ENCODE measurements around the gene DNAH10.
"Not testable (repeated sequence)": the region's sequence is repeated elsewhere in the genome, so short reads cannot be mapped to it uniquely, and the experiment has no call there.

The DNAH10 gene

GRCh38 chr12:123946516-123947505 is 184.7 kb downstream of the DNAH10 start:
- DNase-seq (ENCODE audit: low read depth in 2 of 2) = not testable (repeated sequence)

DNA sequence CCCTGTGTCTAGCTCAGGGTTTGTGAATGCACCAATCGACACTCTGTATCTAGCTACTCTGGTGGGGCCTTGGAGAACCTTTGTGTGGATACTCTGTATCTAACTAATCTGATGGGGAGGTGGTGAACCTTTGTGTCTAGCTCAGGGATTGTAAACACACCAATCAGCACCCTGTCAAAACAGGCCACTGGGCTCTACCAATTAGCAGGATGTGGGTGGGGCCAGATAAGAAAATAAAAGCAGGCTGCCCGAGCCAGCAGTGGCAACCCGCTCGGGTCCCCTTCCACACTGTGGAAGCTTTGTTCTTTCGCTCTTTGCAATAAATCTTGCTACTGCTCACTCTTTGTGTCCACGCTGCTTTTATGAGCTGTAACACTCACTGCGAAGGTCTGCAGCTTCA is 185.4 kb downstream of the DNAH10 start:
- not testable (repeated sequence) for DNase-seq (ENCODE audit: low read depth in 2 of 2)

GRCh38 chr12:123948401-123948795 is 186.3 kb downstream of the DNAH10 start:
- DNase-seq (ENCODE audit: low read depth in 2 of 2) = no peak

DNA sequence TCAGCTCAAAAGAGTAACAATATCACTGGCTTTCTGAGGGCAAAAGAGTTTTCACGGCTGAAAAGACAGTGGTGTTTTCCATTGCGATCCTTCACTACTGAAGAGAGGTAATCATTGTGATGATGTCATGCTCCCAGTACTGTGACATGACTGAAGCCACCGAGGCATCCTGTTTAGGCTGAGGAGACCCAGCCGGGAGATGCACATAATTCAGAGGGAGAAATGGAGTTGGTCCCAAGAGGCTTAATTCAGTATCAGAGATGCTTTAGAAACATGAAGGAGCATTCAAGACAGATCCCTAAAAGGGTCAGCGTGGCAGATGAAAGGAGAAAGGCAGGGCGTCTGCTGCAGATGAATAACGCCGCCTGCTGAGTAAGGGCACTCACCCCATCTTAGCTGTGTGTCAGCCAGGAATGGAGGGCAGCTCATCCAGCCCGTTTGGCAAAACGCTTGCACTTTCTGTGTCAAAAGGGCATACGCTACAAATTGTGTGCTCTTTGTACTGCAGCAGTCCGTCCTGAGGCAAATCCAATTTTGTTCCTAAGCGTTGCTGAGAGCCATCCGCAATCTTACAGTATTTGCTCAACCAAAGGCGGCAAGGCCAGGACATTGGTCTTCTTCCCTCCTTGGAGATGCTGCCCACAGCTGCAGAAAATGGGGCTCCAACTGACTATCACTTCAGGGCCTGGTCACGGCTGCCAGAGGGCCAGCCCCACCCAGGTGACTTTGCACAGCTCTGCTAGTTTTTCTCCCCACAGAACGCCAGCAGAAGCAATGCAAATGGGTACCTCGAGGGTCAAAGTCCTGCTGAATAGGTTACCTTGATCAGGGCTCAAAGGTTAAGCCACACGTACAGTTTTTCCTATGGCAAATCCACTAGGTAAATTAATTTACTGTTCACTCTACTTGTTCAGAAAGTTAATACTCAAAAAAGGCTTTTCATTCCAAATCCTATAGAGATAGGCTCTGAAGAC is 187.0 kb downstream of the DNAH10 start:
- no peak for DNase-seq (ENCODE audit: low read depth in 2 of 2)

DNA sequence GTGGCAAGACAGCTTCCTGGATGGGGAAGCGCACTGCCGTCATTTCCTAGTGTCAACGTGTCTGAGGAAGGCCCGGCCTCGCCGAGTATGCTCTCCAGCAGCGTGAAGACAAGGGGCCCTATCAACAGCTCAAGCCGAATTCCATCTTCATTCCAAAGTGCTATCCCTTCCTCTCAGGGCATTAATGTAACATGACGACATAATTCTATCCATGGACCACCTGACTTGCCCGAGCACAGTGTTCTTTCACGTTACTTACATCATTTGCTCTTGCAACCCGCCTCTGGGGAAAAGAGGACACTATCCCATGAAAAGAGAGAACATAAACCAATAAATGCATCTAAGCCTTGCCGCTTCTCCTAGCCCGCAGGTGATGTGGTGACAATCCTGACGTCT is 187.7 kb downstream of the DNAH10 start:
- DNase-seq (ENCODE audit: low read depth in 2 of 2) = no peak

DNA sequence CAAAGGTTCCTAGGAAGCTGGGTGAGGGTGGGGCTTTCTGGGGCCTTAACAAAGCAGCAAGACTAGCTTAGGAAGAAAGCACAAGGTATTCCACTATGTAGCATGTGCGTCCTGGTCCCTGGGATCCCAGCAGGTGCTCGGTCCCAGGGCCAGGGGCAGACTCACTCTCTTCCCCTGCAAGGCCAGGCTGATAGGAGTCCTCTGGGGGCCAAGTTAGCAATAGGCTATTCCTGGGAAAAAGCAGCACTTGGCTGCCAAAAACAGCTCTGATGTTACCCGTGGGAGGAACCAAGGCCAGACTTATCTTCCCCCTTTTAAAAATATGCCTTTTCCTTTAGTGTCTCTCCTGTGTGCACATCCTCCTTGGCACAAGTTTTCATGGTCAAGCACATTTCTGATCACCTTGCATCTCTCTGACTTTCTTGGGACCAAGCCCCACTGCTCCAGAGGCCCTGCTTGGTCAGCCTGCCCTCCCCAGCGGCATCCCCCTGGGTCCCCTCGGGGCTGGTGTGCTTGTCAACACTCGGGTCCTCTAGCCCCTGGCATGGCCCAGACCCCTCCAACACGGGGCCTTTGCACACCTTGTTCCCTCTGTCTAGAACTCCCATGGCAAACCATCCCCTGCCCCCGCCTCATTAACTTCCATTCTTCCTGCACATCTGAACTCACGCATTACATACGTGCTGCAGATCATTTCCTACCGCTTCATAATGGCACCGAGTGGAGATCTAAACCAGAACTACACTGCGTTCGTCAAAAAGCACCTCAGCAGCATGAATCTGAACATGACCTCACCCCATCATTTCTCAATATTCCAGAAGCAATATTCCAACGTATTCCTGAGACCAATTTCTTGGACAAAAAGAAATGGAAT is 188.6 kb downstream of the DNAH10 start:
- no peak for DNase-seq (ENCODE audit: low read depth in 2 of 2)

DNA sequence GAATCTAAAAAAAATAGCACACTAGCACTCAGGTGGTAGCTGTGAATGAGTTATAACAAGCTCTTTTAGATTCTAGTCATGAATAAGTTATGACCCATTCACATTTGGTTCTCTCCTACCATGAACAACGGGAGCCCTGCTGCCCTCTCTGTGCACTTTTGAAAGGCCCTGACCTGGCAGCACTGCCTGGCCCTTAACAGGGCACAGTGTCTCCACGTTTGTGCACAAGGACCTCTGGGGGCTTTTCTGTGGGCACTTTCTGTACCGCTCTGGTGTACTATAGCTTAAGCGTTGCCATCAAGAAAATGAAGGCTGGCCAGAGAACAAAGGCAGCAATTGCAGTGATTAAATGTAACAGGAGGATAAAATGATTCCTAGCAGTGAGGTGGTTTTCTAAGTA is 189.4 kb downstream of the DNAH10 start:
- DNase-seq (ENCODE audit: low read depth in 2 of 2) = no peak

GRCh38 chr12:123952037-123952436 is 189.9 kb downstream of the DNAH10 start:
- DNase-seq (ENCODE audit: low read depth in 2 of 2) = no peak

- DNase-seq (ENCODE audit: low read depth in 2 of 2) = no peak
These were observed 192.7 kb downstream of the DNAH10 start for GRCh38 chr12:123954647-123955350.

GRCh38 chr12:123956249-123956648 is 194.1 kb downstream of the DNAH10 start:
- no peak for DNase-seq (ENCODE audit: low read depth in 2 of 2)

DNA sequence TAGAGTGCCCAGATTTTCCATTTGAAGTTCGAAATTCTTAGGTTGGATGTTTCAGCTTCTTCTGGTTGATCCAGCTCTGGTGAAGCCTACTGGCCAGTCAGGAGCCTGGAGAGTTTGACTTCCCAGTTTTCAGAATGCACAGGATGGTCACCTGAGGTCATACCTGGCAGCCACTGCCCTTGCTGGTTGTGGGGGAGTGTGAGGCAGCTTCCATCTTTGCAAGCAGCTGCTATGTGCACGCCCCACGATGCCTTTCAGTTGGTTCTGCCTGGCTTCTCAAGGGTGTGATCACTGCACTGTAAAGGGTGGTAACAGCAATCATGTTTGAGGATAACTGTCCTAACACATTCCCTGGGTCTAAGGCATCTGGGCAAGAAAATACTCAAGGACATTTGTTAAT is 195.1 kb downstream of the DNAH10 start:
- DNase-seq (ENCODE audit: low read depth in 2 of 2) = no peak

- DNase-seq (ENCODE audit: low read depth in 2 of 2) = no peak
These were observed 196.4 kb downstream of the DNAH10 start for GRCh38 chr12:123958462-123958861.

DNA sequence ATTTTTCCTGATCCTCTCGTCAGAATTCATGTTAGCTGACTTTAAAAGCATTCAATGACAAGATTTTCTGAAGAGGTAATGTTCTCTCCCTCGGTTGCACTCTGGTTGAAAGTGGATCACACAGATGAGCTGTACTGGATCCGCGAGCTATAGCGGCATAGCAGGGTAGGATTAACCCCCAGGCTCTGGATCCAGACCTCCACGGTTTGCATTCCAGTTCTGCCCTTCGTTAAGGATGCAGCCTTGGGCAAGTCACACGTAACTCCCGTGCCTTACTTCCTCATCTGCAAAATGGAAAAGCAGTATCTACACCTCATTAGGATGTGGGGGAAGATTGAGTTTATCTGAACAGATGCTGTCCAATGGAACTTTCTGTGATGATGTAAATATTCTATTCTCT is 196.8 kb downstream of the DNAH10 start:
- DNase-seq (ENCODE audit: low read depth in 2 of 2) = no peak

GRCh38 chr12:123960029-123960735 is 198.1 kb downstream of the DNAH10 start:
- DNase-seq (ENCODE audit: low read depth in 2 of 2) = no peak

- DNase-seq (ENCODE audit: low read depth in 2 of 2) = no peak
These were observed 198.8 kb downstream of the DNAH10 start for GRCh38 chr12:123960856-123961255.

DNA sequence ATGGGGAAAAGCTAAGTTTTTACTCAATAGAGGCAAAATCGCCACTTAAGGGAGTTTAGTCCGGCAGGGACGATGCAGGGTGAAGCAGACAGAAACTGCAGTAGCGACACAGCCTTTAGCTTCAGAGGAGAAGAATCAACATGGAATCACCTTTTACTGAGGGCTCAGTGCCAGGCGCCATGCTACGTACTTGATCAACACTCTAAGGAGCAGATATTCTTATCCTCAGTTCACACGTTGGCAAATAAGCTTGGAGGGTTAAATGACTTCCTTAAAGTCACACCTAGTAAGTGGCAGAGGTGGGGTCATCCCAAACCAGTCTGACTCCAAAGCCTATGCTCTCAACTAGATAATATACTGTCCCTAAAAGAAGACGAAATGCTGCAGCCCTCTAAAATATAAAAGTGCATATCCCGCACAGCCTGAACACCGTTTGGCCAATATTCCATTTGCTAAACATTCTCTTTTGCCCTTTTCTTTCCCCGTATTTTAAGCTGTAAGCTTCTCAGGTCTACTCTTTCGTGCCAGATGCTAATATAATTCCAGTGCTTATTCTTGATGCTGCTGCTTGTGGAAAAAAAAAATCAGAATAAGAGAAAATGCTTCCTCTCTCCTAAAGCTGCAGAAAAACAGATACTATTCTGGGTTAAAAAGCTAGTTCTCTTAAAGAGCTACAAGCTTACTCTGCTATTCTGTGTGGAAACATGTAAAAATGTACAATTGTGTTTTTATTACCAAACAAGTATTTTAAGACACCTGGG is 199.7 kb downstream of the DNAH10 start:
- DNase-seq (ENCODE audit: low read depth in 2 of 2) = no peak

- DNase-seq (ENCODE audit: low read depth in 2 of 2) = no peak
These were observed 200.4 kb downstream of the DNAH10 start for GRCh38 chr12:123962513-123962912.

DNA sequence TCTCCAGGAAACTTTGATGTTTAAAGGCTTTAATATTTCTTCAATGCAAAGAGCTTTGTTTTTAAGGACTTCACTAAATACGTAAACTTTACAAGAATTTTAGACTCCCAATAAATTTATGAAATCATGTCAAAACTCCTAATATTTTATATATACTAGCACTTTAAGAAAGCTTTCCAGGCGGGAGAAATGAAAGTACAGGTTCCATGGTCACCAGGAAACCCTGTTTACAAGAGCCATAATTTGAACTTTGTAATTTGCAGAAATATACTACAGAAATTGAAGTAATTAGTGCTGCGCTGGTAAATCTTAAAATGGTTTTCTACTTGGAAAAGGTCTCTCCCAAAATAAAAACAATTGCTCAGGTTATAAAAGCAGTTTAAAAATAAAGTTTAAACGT is 201.7 kb downstream of the DNAH10 start:
- DNase-seq (ENCODE audit: low read depth in 2 of 2) = no peak

- DNase-seq (ENCODE audit: low read depth in 2 of 2) = no peak
These were observed 203.3 kb downstream of the DNAH10 start for GRCh38 chr12:123965382-123965781.
